Occipital lobe (tissue), 2 donors: Measurements from ENCODE around the gene PDZD8. TPM values are rescaled to one million over a fixed set of nuclear protein-coding genes. Genes with fewer than 3 reads are reported as not detected.
A peak's percentile ranks its signal among the peaks of the same experiment; 100 is the strongest.

Experiments used
- DNase-seq: peaks from one replicate; lab custom pipeline; 2025; lab: John Stamatoyannopoulos, UW
- total RNA-seq: library from RNA; depleted of rRNA; stranded (reverse); fragments of >200 nt; gene quantifications from one replicate; pipeline ENCODE4 v1.2.3, GENCODE V29; 2014

Gene PDZD8
- total RNA-seq, 1 donor from 2014 or later = 28.1 TPM

DNA sequence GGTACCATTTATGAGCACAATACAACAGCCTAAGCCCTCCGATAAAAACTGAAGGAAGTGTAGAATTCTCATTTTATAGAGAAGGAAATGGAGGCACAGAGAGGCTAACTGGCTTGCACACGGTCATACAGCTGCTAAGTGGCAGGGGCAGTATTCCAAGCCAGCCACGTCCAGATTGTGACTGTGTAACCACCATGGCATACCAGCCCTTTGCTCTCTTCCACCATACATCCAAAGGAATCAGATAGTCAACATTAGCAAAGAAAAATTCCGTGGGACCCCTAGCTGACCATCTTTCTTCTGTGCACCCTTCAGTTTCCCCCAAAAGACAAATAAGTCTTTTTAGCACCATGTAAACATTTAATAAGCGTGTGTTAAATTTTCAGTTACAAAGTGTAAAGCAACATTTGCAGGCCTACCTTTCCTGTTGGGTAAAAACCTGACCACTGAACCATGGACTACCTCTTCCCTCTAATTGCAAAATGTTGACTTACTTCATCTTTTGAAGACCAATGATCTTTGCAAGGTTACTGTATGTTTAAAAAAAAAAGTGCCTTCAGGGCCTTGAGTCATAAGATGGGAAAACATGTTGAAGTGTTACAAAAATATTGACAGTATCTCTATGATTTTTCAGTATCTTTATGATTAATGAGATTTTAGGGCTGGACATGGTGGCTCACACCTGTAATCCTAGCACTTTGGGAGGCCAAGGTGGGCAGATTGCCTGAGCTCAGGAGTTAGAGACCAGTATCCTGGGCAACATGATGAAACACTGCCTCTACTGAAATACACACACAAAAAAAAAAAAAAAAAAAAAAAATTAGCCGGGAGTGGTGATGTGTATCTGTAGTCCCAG is 24.3 kb upstream of the PDZD8 start:
- DNase-seq = no peak

DNA sequence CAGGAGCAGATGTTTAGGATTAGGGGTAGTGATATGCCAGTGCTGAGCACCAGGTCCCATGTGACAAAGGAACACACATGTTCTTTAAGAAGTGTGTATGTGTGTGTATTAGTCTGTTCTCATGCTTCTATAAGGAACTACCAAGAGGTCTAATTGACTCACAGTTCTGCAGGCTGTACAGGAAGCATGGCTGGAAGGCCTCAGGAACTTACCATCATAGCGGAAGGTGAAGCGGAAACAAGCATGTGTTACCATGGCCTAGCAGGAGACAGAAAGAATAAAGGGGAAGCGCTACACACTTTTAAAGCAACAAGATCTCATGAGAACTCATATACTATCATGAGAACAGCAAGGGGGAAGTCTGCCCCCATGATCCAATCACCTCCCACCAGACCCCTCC is 22.8 kb upstream of the PDZD8 start:
- no peak for DNase-seq

DNA sequence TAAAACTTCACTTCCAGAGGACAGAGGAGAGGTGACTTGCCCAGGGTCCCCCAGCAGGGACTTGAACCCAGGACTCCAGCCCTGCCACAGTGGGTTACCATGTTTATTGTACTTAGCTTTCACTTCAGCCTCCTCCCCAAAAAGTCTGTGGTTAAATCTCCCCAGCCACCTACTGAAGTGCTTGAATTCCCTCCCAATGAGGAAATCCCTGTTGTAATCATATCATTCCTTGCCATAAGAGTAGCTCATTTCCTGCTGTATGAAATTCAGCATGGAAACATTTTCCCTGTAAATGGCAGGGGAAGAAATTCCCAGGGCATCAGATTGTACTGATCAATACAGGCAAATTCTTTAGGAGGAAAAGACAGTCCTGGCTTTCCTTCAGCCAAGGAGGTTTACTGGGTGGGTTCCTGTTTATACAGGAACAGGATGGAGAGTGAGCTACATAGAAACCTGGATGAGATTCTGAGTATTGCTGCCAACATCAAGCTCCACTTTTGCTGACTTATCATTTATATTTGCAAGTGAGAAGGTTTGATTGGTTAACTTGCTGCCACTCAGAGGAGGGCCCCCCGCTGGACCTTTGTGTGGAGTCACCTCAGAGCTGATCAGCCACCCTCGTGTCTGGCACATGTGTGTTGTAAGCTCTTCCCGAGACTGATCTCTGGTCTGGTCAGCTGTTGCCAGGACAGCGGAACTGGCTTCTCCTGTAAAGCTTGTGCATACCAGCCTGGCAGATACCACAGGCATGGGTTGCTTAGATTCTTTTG is 16.4 kb upstream of the PDZD8 start:
- DNase-seq = no peak

DNA sequence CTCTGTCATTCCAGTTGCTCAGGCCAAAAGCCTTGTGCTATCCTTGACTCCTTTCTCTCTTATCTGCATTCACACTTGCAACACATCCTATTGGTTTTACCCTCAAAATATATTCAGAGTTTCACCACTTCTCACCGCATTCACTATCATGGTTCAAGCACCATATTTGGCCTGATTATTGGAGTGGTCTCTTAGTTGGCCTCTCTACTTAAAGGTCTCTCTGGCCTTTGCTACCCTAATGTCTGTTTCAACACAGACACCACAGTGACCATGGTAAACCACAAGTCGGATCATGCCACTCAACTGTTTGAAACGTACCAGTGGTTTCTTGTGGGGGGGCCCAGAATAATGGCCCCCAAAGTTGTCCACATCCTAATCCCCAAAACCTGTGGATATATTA is 15.2 kb upstream of the PDZD8 start:
- DNase-seq = no peak

DNA sequence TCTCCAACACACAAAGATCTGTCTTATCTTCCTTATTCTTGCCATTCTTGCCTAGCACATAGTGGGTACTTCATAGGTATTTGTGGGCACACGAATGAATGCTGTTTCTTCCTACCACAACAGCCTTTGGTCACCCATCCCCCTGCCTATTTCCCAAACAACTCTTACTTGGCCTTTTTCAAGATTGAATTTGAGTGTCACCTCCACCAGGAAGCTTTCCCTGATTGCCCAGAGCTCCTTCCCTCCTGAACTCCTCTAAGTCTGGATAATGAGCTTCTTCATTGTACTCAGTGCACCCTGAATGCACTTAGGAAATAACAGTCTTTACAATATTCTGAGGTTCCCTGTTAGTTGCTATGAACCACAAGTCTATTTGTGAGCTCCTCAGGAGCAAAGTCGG is 11.6 kb upstream of the PDZD8 start:
- no peak for DNase-seq

DNA sequence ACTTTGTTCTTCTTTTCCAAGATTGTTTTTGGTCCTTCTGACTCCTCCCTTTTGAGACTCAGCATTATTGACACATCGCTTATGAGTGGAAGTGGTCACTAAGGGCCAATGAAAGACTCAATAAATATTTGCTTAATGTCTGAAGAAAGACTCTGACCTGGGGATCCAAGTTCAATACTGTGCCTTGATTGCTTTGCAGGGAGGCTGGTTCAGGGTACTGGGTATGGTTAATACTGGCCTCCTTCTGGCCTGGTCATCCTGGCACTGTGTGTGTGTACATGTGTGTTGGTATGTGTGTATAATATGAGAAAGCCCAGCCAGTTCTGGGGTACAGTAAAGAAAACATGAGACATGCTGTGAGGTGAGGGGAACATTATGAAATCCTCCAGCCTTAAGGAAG is 7.6 kb upstream of the PDZD8 start:
- no peak for DNase-seq

DNA sequence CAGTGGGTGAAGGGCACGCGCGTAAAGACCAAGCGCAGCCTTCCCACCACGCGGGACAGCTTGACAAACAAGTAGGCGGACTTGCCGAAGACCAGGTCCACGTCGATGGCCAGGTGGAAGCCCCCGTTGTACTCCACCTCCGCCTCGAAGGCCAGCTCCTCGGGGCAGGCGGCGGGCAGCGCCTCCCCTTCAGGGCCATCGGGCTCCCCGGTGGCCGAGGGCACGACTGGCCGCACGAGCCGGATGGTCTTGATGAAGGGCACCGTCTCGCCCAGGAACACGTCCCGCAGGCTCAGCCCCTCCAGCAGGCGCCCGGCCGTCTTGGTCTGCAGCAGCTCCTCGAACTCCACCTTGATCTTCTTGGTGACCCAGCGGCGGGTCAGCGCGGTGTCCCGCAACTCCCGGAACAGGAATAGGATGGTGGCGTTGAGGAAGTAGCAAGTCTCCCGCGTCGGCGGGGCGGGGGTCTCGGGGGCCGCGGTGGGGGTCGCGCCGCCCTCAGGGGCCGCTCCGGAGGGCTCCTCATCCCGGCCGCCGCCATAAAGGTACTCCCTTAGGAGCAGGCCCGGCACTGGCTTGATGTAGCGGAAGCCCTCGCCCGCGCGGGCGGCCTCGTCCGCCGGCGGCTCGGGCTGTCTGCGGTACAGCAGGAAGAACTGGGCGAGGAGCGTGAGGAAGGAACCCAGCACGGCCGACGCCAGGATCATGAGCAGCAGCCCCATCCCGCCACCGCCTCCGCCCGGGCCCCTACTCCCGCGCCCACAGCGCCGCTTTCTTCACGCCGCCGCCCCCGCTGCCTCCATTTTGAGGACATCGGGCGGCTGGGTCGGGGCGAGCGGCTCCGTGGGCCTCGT is 507 bp downstream of the PDZD8 start:
- peak; percentile 58 for DNase-seq

DNA sequence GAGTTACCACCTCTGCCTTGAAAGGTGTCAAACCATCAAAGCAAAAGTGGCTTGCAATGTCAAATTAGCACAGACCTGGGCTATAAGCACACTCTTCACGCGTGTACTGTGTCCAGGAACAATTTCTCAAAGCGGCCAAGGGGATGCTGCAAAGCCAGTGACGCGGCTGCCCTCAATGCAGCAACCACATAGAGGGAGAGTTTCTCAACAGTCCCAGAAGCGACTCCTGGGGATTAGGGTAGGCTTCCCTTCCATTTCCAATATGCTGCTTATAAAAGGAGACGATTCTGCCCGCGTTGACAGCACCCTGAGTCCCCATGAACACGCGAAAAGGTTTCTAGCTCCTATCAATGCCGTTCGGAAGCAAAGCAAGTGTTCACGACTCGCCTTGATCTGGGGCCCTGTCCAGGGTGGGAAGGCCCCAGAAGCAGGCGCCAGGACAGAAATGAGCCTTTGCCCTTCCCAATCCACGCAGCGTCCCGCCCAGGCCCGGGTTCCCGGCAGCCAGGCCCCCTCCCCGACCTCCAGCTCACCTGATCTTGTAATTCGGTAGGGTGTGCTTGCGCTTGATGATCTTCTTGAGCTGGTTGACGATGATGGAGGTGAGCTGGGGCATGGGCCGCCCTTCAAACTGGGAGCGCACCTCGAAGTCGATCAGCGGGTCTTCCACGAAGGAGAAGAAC is 1.3 kb downstream of the PDZD8 start:
- no peak for DNase-seq

DNA sequence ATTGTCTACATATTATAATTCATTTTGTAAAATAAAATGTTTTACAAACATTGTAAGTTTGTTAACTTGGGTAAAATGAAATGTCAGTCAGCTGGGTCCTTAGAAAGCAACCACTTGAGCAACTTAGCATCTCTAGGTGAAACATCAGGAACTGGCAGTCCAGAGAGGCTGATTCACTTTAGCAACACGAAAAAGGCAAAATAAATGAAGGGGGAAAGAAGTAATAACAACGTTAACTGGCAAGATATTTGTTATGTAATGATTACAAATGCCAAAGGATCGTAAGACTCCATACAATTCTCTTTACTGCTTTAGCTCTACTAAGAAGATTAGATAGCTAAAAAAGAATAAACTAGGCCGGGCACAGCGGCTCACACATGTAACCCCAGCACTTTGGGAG is 5.0 kb downstream of the PDZD8 start:
- no peak for DNase-seq

DNA sequence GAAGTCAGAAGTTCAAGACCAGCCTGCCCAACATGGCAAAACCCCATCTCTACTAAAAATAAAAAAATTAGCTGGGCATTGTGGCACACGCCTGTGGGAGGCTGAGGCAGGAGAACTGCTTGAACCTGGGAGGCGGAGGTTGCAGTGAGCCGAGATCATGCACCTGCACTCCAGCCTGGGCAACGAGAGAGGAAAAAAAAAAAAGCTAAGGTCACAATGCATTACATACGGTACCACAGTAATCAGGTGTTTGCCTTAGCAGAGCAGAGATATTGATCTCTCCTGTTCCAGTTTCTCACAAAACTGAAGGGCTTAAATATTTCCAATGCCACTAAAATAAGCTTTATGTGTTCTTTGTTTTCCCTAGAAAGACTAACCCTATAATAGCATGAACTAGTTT is 7.5 kb downstream of the PDZD8 start:
- no peak for DNase-seq

DNA sequence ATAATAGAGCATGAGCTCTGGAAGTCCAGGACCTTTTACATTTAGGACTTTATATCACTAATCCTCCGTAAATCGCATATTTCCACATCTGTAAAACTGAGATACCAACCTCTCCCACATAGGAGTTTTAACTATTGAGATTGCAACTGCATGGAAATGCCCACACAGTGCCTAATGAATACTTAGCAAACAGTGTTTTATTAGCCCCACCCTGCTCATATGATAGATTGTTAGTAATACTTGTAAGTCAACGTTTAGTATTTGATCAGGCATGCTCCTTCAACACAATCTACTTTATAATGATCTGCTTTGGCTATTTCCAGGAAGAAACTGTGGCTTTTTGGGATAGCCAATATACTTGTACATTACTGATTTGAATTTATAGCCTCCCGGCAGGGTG is 8.5 kb downstream of the PDZD8 start:
- DNase-seq = no peak

DNA sequence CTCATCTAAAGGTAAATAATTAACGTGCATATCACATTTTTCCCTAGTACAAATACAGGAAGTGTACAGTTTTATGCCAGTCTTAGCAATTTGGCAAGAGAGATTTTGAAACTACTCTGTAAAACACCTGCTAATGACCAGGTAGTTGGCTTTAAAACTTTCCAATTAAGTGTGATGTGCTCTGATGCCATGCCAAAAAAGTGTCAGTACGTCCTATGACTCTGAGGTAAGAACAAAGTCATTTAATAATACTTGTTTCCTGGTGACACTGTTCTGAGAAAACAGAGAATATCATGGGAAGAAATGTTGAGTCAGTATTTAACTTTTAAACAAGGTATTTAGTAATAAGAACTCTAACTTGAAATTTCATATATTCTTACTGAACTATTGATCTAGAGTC is 9.6 kb downstream of the PDZD8 start:
- no peak for DNase-seq

DNA sequence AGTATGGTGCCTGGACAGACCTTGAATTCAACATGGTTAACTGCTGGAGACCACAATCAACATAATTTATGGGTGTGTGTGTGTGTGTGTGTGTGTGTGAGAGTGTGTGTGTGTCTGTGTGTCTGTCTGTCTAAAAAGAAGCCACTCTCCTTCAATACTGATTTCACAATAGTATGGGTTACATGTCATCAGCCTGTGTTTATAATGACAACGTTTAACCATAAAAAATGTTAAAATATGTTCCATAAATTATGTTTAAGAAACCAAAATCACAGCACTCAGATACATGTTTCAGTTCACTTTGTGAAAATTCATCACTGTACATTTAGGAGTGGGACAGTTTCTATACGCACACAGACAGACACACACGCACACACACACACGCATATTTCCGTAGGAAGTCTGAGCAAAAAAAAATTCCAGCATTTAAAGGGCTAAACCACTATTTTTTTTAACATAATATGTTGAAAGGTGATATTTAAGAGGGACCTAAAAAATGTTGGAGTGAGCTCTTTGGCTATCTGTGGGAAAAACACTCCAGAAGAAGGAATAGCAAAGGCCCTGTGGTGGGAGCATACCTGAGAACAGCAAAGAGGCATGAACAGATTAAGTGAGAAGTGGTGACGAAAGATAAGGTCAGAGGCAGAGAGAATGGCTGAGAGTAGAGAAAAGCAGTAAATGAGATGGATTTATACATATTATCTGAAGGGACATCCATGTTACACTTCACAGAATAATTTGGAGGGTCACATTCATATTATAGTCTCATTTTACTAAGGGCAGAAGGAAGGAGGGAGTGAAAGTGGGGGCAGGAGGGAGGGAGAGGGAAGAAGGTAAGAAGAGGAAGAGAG is 10.9 kb downstream of the PDZD8 start:
- DNase-seq = no peak

DNA sequence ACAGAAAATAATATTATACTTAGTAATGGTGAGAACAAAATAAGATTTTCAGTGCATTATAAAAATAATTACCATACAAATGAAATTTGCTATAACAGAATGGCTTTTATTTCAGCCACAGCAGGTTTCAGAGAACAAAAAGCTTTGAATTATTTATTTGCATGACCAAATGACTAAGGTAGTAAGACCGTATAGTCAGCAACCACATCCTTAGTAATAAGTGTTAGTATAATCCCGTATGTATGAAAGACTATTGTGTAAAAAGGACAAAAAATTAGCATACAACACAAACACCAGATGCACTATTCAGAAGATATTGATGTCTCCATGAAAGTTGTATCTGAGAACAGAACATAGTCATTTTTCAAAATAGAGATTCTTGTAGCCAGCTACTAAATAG is 12.2 kb downstream of the PDZD8 start:
- DNase-seq = no peak

DNA sequence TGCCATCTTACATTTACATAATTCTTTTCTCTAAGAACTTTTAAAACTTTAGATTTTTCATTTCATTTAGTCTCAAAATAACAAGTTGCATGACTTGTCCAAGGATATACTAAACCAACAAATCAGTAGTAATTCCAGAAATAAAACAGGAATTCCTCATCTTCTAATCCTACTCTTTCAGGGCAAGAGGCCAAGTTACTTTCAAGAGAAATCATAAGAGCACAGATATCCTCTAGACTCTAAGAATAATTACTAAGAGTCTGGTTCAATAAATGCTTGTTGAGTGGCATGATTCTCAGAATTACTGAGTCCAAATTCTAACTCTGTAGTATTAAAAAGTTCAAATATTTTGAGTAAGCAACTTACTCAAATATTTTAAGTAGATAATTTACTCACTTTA is 12.9 kb downstream of the PDZD8 start:
- DNase-seq = no peak

DNA sequence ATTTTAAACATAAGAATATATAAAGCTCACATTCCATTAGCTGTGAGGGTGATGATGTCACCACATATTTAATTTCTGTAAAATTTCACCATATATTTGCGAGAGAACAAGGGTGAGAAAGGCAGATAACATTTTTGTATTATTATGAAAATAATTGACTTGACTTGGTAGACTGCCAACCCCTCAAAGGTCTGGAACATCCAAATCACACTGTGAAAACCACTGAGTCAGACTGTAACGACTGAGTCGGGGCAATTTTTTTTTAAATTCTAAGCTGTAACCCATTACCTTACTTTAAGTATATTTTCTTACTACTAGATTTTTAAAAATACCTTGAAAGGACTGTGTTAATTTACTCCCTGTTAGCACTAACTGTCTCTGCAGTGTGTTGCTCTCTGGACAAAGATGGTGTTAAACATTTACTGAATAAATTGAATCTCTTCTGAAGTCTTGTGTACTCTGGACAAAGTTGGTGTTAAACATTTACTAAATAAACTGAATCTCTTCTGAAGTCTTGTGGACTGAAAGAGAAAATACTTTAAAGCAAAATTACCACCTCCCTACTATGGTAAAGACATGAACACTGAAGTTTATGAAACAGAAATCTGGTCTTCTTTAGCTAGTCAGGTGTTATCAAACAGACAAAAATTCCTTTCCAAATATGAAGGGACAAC is 14.1 kb downstream of the PDZD8 start:
- no peak for DNase-seq

DNA sequence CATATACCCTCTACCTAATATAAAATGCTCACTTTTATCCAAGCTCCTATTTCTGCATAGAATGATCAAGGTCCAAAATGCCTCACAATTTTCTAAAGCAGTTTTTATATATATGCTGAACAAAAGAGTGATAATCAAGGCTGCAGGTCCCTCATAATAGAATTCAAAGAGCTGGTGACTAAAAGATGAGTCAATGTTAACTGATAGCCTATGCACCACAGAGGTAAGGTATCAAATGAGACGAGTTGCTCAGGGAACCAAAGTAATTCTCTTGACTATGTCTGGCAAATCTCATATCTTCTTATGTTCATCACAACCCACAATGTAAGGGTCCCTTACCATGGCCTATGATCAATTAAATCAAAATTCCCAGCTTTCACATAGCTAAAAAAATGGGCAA is 15.2 kb downstream of the PDZD8 start:
- no peak for DNase-seq

DNA sequence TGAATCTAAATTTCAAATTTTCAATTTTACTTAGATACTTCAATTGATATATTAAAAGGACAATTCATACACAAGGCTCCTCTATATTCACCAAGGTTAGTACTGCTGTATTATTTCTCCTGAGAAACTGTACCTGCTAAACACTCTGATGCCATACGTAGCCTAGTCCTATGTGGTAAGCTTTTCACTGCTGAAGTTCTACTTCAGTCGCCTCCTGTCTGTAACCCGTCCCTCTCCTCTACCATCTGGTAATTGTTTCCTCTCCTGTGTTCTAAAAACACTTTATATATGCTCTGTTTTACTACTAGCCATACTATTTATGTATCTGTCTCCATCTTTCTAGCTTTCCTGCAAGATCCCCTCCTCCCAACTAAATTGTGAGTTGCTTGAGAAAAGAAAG is 20.2 kb downstream of the PDZD8 start:
- no peak for DNase-seq

DNA sequence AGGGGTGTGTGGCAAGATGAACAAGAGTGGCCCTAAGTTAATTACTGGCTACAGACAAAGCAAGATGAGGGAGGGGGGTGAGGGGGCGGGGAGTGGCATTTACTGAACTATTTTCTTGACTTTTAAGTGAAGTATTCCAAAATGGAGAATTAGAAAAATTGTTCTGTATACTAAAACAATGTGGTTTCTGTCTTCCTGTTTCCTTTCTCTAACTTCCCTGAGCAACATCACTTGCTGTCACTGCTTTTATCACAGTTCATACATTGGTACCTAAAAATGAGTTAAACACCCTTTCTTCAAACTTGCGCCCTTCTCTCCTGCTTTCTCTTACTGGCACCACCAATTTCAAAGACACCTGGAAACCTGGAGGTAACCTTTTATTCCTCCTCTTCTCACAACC is 21.6 kb downstream of the PDZD8 start:
- no peak for DNase-seq

DNA sequence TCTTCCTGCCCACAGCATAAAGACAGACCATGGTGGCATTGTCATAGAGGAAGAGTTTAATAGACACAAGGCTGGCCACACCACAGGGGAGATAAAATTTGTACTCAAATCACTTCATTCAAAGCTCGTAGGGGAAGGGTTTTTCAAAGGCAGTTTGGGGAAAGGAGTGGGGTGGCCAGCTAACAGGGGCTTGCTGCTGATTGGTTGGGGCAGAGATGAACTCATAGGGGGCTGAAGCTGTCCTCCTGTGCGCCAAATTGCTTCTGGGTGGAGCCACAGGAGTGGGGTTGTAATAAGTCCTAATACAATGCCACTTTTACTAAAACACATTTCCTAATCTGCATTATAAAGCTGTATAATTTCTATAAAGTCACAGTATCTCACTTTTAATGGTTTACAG is 22.5 kb downstream of the PDZD8 start:
- no peak for DNase-seq
